ENCODE measurements around the gene SMC6. TPM values are rescaled to one million over a fixed set of nuclear protein-coding genes. Genes with fewer than 3 reads are reported as not detected.

SMC6 gene
- total RNA-seq, 2 donors from 2014 or later: 8.8 to 36.1 TPM

DNA sequence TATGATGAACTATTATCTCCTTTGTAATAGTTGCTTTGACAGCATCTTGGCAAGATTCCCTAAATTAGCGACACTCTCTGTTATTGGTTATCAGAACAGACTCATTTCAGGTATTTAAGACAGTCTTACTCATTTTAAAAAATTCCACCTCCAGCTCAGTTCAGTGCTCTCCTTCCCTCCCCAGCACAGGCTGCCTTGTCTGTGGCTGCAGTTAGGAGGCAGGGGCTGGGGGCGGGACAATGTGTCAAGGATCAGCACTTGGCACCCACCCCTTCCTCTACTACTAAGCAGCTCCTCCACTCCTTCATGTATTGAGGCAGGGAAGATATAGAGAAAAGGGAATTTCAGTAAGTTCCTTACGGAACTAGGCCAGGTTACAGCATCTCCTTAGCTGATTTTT, 128.2 kb downstream of the SMC6 start:
- H3K4me1 ChIP-seq (replicated peaks): no peaks in the 10 kb centered on the region
- no peak overlapping the region for H3K4me3 ChIP-seq
- intact Hi-C loops (cut with DNase I): no loop called here
- DNase-seq (ENCODE audit: low spot score): no peak
- H3K9me3 ChIP-seq: no peaks in the 10 kb centered on the region
- no peaks in the 10 kb centered on the region for H3K36me3 ChIP-seq
- TF ChIP-seq POLR2A (IDR thresholded peaks at IDR 0.05) (no peak), CTCF (IDR thresholded peaks at IDR 0.05) (no peak), POLR2AphosphoS5 (IDR thresholded peaks at IDR 0.05) (no peak)
- H3K27me3 ChIP-seq (replicated peaks; ENCODE audit: insufficient read depth): no peaks in the 10 kb centered on the region
- WGBS: 84% methylated on average over 3 of the region's 3 CpGs
- no peak overlapping the region for H3K27ac ChIP-seq

DNA sequence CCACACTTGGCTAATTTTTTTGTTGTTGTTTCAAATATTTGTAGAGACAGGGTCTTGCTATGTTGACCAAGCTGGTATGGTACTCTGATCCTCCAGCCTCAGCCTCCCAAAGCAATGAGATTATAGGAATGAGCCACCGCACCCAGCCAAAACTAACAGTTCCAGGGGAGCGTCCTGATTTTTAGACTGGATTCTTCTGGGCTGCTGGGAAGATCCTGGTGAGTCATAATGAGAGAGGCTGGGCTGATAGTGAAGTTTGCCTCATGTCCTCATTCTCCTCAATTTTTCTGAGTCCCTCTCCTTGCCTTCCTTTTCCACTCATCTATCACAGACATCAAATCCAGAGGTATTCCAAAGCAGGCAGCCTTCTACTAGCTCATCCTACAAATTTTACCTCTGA, 131.8 kb downstream of the SMC6 start:
- H3K4me1 ChIP-seq (replicated peaks): no peaks in the 10 kb centered on the region
- no peaks in the 10 kb centered on the region for H3K9me3 ChIP-seq
- H3K4me3 ChIP-seq: no peak overlapping the region
- H3K27ac ChIP-seq: no peak overlapping the region
- no peak for DNase-seq (ENCODE audit: low spot score)
- intact Hi-C loops (cut with DNase I): no loop called here
- H3K36me3 ChIP-seq: no peaks in the 10 kb centered on the region
- no peaks in the 10 kb centered on the region for H3K27me3 ChIP-seq (replicated peaks; ENCODE audit: insufficient read depth)
- 93% methylated on average over 2 of the region's 2 CpGs for WGBS
- TF ChIP-seq POLR2AphosphoS5 (IDR thresholded peaks at IDR 0.05): no peak
- no peak for TF ChIP-seq POLR2A (IDR thresholded peaks at IDR 0.05)
- TF ChIP-seq CTCF (IDR thresholded peaks at IDR 0.05): no peak

DNA sequence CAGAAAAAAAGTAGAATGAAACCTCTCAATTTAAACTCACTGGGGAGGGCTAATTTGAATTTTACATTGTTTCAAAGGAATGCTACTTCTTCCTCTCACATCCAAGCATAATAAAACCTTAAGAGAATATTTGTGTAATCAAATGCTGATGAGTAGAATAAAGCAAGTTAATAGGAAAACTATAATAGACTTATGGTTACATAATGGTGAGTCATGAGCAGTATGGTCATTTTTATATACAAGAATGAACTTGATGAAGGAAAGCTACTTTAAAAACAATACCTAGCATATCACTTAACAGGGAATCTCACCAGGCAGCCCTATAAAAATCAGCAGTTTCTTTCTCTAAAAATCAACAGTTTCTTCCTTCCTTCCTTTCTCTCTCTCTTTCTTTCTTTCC, 132.8 kb downstream of the SMC6 start:
- intact Hi-C loops (cut with DNase I): no loop called here

DNA sequence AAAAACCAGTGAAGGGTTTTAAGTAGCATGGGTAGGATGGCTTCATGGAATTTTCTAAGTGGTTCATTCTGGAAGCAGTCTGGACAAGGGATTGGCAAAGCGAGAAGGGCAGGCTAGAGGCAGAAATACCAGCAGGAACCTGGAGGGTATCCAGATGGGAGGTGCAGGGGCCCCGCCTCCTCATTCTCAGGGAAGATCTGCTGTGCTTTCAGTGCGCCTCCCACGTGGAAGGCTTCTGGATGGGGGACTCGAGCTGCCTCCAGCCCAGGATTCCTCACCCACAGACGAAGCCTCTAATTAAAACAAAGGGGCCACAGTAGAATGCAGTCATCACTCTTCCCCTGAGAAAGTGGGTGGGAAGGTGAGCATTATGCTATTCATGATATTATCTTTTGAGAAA, 133.3 kb downstream of the SMC6 start:
- no peaks in the 10 kb centered on the region for H3K36me3 ChIP-seq
- intact Hi-C loops (cut with DNase I): no loop called here
- H3K27me3 ChIP-seq (replicated peaks; ENCODE audit: insufficient read depth): no peaks in the 10 kb centered on the region
- WGBS: 28% methylated on average over 6 of the region's 6 CpGs
- TF ChIP-seq POLR2AphosphoS5 (IDR thresholded peaks at IDR 0.05): peak; percentile 41
- TF ChIP-seq POLR2A (IDR thresholded peaks at IDR 0.05): no peak
- TF ChIP-seq CTCF (IDR thresholded peaks at IDR 0.05): no peak
- no peak overlapping the region for H3K4me3 ChIP-seq
- H3K4me1 ChIP-seq (replicated peaks): no peaks in the 10 kb centered on the region
- H3K9me3 ChIP-seq: no peaks in the 10 kb centered on the region
- peak; percentile 77 for DNase-seq (ENCODE audit: low spot score)
- peak overlapping the region in 1 of 2 donors; percentile 10 for H3K27ac ChIP-seq

More for the DNA sequence above, 132.8 kb downstream of the SMC6 start:
- no peak overlapping the region for H3K4me3 ChIP-seq
- H3K27me3 ChIP-seq (replicated peaks; ENCODE audit: insufficient read depth): no peaks in the 10 kb centered on the region
- no peaks in the 10 kb centered on the region for H3K9me3 ChIP-seq
- no peaks in the 10 kb centered on the region for H3K36me3 ChIP-seq
- H3K4me1 ChIP-seq (replicated peaks): no peaks in the 10 kb centered on the region
- TF ChIP-seq CTCF (IDR thresholded peaks at IDR 0.05) (no peak), POLR2A (IDR thresholded peaks at IDR 0.05) (no peak), POLR2AphosphoS5 (IDR thresholded peaks at IDR 0.05) (no peak)
- DNase-seq (ENCODE audit: low spot score): no peak
- H3K27ac ChIP-seq: peak overlapping the region in 1 of 2 donors; percentile 10

DNA sequence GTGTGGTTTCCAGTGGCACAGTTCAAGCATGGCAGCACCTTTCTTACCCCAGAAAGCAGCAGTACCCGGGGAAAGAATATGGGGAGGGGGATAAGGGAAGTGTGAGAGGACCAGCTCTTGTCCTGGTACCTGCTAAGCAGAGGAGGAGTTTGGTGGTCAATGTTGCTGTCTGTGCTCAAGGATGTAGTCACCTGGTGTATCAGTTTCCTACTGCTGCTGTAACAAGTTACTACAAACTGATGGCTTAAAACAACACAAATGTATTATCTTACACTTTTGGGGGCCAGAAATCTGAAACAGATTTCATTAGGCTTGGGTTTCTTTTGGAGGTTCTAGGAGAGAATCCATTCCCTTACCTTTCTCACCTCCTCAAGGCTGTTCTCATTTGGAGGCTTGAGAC, 135.7 kb downstream of the SMC6 start:
- TF ChIP-seq POLR2A (IDR thresholded peaks at IDR 0.05) (no peak), POLR2AphosphoS5 (IDR thresholded peaks at IDR 0.05) (no peak), CTCF (IDR thresholded peaks at IDR 0.05) (no peak)
- 48% methylated on average over 1 of the region's 1 CpG for WGBS
- no peaks in the 10 kb centered on the region for H3K27me3 ChIP-seq (replicated peaks; ENCODE audit: insufficient read depth)

More for the DNA sequence above, 135.7 kb downstream of the SMC6 start:
- H3K9me3 ChIP-seq: no peaks in the 10 kb centered on the region
- H3K4me3 ChIP-seq: no peak overlapping the region
- no peak for DNase-seq (ENCODE audit: low spot score)
- intact Hi-C loops (cut with DNase I): no loop called here
- no peaks in the 10 kb centered on the region for H3K4me1 ChIP-seq (replicated peaks)
- H3K27ac ChIP-seq: no peak overlapping the region
- no peaks in the 10 kb centered on the region for H3K36me3 ChIP-seq

Data from prostate gland (tissue), 2 donors.